Activated T-helper 1 cell treated with anti-CD3 and anti-CD28 coated beads, Interleukin-12 subunit alpha, Interleukin-12 subunit beta, Interleukin-2, Interleukin-4 antibody, amounts not matched to agents 30 ng/mL and 10 ng/mL and 1 ng/mL, durations not matched to agents 14 hours and 24 hours and 36 hours (primary cell): ENCODE data around the gene TMED1. TPM values are rescaled to one million over a fixed set of nuclear protein-coding genes. Genes with fewer than 3 reads are reported as not detected.
"Not testable (repeated sequence)": the region's sequence is repeated elsewhere in the genome, so short reads cannot be mapped to it uniquely, and the experiment has no call there.

Experiments
- DNase-seq: peaks from one replicate; pipeline ENCODE4 v3.0.0; 2021; ENCODE audit warnings: low spot score
- H3K27ac Mint-ChIP-seq: one replicate; pipeline ENCODE4 v1.8.0; 2021; ENCODE audit warnings: mild to moderate bottlenecking, mixed read lengths
- H3K27me3 Mint-ChIP-seq: one replicate; pipeline ENCODE4 v1.8.0; 2022; ENCODE audit warnings: mild to moderate bottlenecking, moderate library complexity, mixed read lengths; ENCODE audit not compliant: insufficient read depth
- H3K36me3 Mint-ChIP-seq: one replicate; pipeline ENCODE4 v1.8.0; 2021; ENCODE audit warnings: low read depth, mixed read lengths
- H3K4me1 Mint-ChIP-seq: one replicate; pipeline ENCODE4 v1.8.0; 2021; ENCODE audit warnings: low read depth, mixed read lengths
- H3K4me3 Mint-ChIP-seq: one replicate; pipeline ENCODE4 v1.8.0; 2021; ENCODE audit warnings: mild to moderate bottlenecking, moderate library complexity, mixed read lengths
- H3K9me3 Mint-ChIP-seq: one replicate; pipeline ENCODE4 v1.8.0; 2021; ENCODE audit warnings: mixed read lengths
- intact Hi-C: fragments of 100-400 bp; cut with micrococcal nuclease; formaldehyde crosslinking; loops from one replicate; pipeline ENCODE4 v1.15.1; 2024
- total RNA-seq: library from RNA; stranded (reverse); gene quantifications from 2 replicates; pipeline ENCODE4 v1.2.3, GENCODE V29; 2022

TMED1 gene
- total RNA-seq, 1 donor from 2014 or later = 21.0 TPM

- no peaks in the 10 kb centered on the region for H3K9me3 Mint-ChIP-seq
- intact Hi-C loops = loop anchor here (1.0 to 2.0 kb wide), 8 partner anchors 36 to 410 kb away; partner anchors contain the start of genes ILF3, KRI1, LDLR and SMARCA4
- no peaks in the 10 kb centered on the region for H3K27me3 Mint-ChIP-seq
- peak within 1 kb of the TSS; percentile 93 for H3K27ac Mint-ChIP-seq
- H3K4me1 Mint-ChIP-seq = peaks cover 37% of the 10 kb centered on the region
- peaks cover 10% of the 10 kb centered on the region for H3K36me3 Mint-ChIP-seq
- DNase-seq = peak; percentile 98
- H3K4me3 Mint-ChIP-seq = peak within 1 kb of the TSS; percentile 88
Observed at GRCh38 chr19:10870955-10871603, 35.1 kb upstream of the TMED1 start, which contains the start of gene CARM1. CARM1 (plus strand) TSS chr19:10871553; CDS start chr19:10871703, 150 bp downstream.

- peak overlapping the region; percentile 81 for H3K4me3 Mint-ChIP-seq
- H3K9me3 Mint-ChIP-seq = no peaks in the 10 kb centered on the region
- intact Hi-C loops = loop anchor here (2.0 kb wide), 1 partner anchor 216 kb away; the partner anchor contains the start of gene ILF3
- DNase-seq = no peak
- peak overlapping the region; percentile 93 for H3K27ac Mint-ChIP-seq
- peaks cover 37% of the 10 kb centered on the region for H3K4me1 Mint-ChIP-seq
- no peaks in the 10 kb centered on the region for H3K27me3 Mint-ChIP-seq
- H3K36me3 Mint-ChIP-seq = peaks cover 10% of the 10 kb centered on the region
Observed at GRCh38 chr19:10870501-10870954, 34.5 kb upstream of the TMED1 start.

GRCh38 chr19:10869872-10870311, 33.9 kb upstream of the TMED1 start:
- not testable (repeated sequence) for H3K9me3 Mint-ChIP-seq, H3K36me3 Mint-ChIP-seq, H3K27me3 Mint-ChIP-seq, DNase-seq
- Mint-ChIP-seq H3K4me1 (peaks cover 34% of the 10 kb centered on the region), H3K27ac (peak overlapping the region; percentile 93), H3K4me3 (peak overlapping the region; percentile 81)
- intact Hi-C loops = loop anchor here (2.0 kb wide), 1 partner anchor 215 kb away; the partner anchor contains the start of gene ILF3

- intact Hi-C loops = no loop called here
- H3K27me3 Mint-ChIP-seq = no peaks in the 10 kb centered on the region
- DNase-seq = no peak
- H3K4me3 Mint-ChIP-seq = no peak overlapping the region
- no peak overlapping the region for H3K27ac Mint-ChIP-seq
- H3K36me3 Mint-ChIP-seq = peaks cover 8% of the 10 kb centered on the region
- H3K4me1 Mint-ChIP-seq = peaks cover 35% of the 10 kb centered on the region
- no peaks in the 10 kb centered on the region for H3K9me3 Mint-ChIP-seq
Observed at GRCh38 chr19:10868872-10869547, 33.0 kb upstream of the TMED1 start.

- intact Hi-C loops = no loop called here
- Mint-ChIP-seq H3K9me3 (no peaks in the 10 kb centered on the region), H3K4me1 (peaks cover 38% of the 10 kb centered on the region), H3K36me3 (peaks cover 3% of the 10 kb centered on the region), H3K4me3 (no peak overlapping the region), H3K27me3 (no peaks in the 10 kb centered on the region), H3K27ac (no peak overlapping the region)
- DNase-seq = no peak
Observed at GRCh38 chr19:10866495-10866894, 30.5 kb upstream of the TMED1 start.

- Mint-ChIP-seq H3K4me1 (peaks cover 30% of the 10 kb centered on the region), H3K36me3 (peaks cover 3% of the 10 kb centered on the region), H3K4me3 (no peak overlapping the region), H3K27me3 (no peaks in the 10 kb centered on the region), H3K27ac (peak overlapping the region; percentile 46), H3K9me3 (no peaks in the 10 kb centered on the region)
- intact Hi-C loops = loop anchor here (1.0 kb wide), 3 partner anchors 28 to 147 kb away; partner anchors contain the start of gene TMED1
- peak; percentile 68 for DNase-seq
Observed at GRCh38 chr19:10864538-10864899, 28.5 kb upstream of the TMED1 start.

GRCh38 chr19:10863107-10863717, 27.2 kb upstream of the TMED1 start:
- intact Hi-C loops = no loop called here
- H3K36me3 Mint-ChIP-seq = peaks cover 2% of the 10 kb centered on the region
- H3K27ac Mint-ChIP-seq = peak overlapping the region; percentile 40
- no peak for DNase-seq
- peaks cover 27% of the 10 kb centered on the region for H3K4me1 Mint-ChIP-seq
- no peaks in the 10 kb centered on the region for H3K27me3 Mint-ChIP-seq
- no peak overlapping the region for H3K4me3 Mint-ChIP-seq
- H3K9me3 Mint-ChIP-seq = no peaks in the 10 kb centered on the region

GRCh38 chr19:10862561-10863106, 26.6 kb upstream of the TMED1 start:
- H3K27me3 Mint-ChIP-seq = no peaks in the 10 kb centered on the region
- intact Hi-C loops = no loop called here
- no peak overlapping the region for H3K4me3 Mint-ChIP-seq
- H3K36me3 Mint-ChIP-seq = no peaks in the 10 kb centered on the region
- no peaks in the 10 kb centered on the region for H3K9me3 Mint-ChIP-seq
- DNase-seq = no peak
- H3K4me1 Mint-ChIP-seq = peaks cover 21% of the 10 kb centered on the region
- H3K27ac Mint-ChIP-seq = no peak overlapping the region

- Mint-ChIP-seq H3K36me3 (no peaks in the 10 kb centered on the region), H3K27ac (peak overlapping the region; percentile 7), H3K4me3 (no peak overlapping the region), H3K9me3 (no peaks in the 10 kb centered on the region), H3K4me1 (peaks cover 21% of the 10 kb centered on the region), H3K27me3 (no peaks in the 10 kb centered on the region)
- intact Hi-C loops = no loop called here
- no peak for DNase-seq
Observed at GRCh38 chr19:10861103-10861651, 25.2 kb upstream of the TMED1 start.

- Mint-ChIP-seq H3K4me1 (peaks cover 7% of the 10 kb centered on the region), H3K27ac (no peak overlapping the region), H3K27me3 (no peaks in the 10 kb centered on the region), H3K4me3 (no peak overlapping the region), H3K36me3 (no peaks in the 10 kb centered on the region), H3K9me3 (no peaks in the 10 kb centered on the region)
- no peak for DNase-seq
- intact Hi-C loops = no loop called here
Observed at GRCh38 chr19:10858204-10858828, 22.3 kb upstream of the TMED1 start.

GRCh38 chr19:10856899-10857298, 20.9 kb upstream of the TMED1 start:
- H3K4me3 Mint-ChIP-seq, DNase-seq, H3K9me3 Mint-ChIP-seq, H3K36me3 Mint-ChIP-seq, H3K27ac Mint-ChIP-seq, H3K4me1 Mint-ChIP-seq, intact Hi-C loops, H3K27me3 Mint-ChIP-seq: not testable (repeated sequence)

- H3K27ac Mint-ChIP-seq = no peak overlapping the region
- DNase-seq = no peak
- no peaks in the 10 kb centered on the region for H3K27me3 Mint-ChIP-seq
- intact Hi-C loops = no loop called here
- H3K36me3 Mint-ChIP-seq = no peaks in the 10 kb centered on the region
- H3K9me3 Mint-ChIP-seq = no peaks in the 10 kb centered on the region
- H3K4me3 Mint-ChIP-seq = no peak overlapping the region
- no peaks in the 10 kb centered on the region for H3K4me1 Mint-ChIP-seq
Observed at GRCh38 chr19:10855879-10856522, 20.0 kb upstream of the TMED1 start.
